GM12801 (cell line): ENCODE measurements around the gene PRR36.

Experiments
- CTCF ChIP-seq: IDR thresholded peaks from one replicate; pipeline ENCODE4 v1.5.1; 2011; ENCODE audit warnings: control low read depth; ENCODE audit not compliant: insufficient read length; ENCODE audit errors: extremely low read depth

PRR36 gene

DNA sequence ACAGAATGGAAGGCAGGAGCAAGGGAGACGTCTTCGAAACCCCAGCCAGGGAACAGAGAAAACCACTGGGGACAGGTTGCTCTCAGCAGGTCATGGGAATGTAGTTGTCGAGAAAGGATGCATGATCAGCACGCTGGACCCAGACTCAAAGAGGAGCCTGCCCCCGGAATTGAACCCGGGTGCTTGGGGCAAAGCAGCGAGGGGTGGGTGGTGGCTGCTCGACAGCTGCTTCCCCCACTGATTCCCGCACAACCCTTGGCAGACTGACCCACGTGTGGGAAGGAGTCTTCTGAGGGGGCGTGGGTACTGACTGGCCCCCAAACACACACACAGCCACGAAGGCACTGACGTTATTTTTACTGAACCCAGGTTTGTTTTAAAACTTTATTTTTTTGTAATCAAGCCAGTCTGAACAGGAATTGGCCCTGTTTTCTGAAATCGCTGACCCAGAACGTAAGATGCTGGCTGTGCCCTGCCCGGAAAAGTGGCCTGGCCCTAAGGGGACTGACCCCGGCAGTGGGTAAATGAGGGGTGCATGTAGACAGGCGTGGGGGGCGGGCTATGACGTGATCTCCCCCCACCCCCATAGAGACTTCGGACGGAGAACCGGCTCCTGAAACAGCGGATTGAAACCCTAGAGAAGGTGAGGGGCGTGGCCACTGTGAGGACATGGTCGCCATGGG is 18.6 kb downstream of the PRR36 start:
- no peak for TF ChIP-seq CTCF

GRCh38 chr19:7853770-7854128 is 20.4 kb downstream of the PRR36 start:
- no peak for TF ChIP-seq CTCF

DNA sequence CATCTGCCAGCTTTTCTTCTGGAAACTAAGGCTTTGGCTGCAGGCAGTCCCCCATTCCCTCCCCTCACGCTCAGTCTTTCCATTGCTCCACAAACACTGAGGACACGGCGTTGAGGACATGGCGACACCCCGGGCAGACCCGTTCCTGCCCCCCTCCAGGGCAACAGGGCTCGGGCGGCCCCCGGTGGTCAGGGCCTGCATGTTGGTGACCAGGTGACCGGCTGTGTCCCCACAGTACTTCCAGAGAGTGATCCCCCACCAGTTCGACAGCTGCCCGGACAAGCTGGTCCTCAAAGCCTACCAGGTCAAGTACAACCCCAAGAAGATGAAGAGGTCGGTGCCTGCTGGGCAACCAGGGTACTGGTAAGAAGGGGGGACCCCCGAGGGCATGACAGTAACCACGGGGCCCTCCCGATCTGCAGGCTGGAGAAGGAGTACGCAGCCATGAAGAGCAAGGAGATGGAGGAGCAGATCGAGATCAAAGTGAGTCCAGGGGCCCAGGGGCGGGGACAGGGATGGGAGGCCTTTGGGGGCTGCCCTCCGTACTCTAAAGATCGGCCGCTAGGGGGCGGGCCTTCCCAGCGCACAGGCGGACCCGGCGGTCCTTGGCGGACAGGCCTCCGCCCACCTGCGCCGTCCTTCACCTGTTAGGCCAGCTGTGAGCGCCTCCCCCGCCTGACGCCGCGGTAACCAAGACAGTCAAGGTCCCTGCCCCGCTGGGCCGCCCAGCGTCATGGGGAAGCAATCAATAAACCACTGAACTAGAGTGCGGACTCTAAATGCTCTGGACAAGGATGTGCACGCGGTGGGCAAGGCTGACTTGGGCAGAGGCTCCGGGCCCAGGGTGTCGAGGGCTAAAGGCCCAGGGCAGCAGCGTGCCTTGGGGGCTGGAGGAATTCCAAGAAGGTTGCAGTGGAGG is 21.1 kb downstream of the PRR36 start:
- no peak for TF ChIP-seq CTCF

DNA sequence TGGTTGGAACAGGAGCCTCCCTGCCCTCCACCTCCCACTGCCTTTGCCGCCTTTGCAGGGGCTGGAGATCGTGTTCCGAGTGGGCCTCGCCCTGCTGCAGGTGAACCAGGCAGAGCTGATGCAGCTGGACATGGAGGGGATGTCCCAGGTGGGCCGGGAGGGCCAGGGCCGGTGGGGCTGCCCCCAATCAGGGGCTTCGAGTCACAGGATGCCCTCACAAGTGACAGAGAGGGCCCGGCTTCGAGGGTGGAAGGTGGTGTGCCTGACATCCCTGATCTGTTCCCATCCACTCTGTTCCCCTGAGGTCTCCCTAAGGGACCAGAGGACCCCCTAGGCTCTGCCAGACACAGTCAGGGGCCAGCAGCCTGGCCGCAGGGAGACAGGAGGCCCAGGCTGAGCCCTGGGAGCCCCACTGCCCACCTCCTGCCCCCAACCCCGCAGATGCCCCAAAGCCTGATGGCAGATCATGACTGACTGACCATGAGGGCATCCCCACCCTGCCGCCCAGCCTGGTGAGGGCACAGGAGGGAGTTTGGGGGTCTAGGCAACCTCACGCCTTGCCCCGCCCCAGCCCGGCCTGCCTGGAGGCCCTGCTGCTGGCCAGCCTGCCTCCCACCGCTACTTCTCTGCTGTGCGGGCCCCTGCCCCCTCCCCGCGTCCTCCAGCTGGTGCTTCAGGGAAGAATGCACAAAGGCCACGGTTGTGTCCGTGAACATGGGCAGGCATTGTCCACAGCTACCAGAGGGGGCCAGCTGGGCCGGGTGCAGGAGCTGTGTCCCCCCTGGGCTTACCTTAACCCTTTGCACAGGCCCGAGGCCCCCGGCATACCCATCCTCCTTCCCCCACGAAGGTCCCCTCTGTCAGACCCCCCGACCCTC is 22.3 kb downstream of the PRR36 start:
- TF ChIP-seq CTCF: no peak

- no peak for TF ChIP-seq CTCF
Measured at GRCh38 chr19:7850945-7851622, 23.1 kb downstream of the PRR36 start.

GRCh38 chr19:7850000-7850813 is 24.0 kb downstream of the PRR36 start:
- TF ChIP-seq CTCF: no peak
